SK-N-SH (cell line): Measurements from ENCODE around the gene EFCC1. TPM values are rescaled to one million over a fixed set of nuclear protein-coding genes. Genes with fewer than 3 reads are reported as not detected.

Experiments
- CTCF ChIA-PET: fragments of 300-600, 350-600 bp; formaldehyde crosslinking; extraction: SDS; loops from one replicate; lab custom pipeline; 2021; lab: Yijun Ruan, JAX
- POLR2A ChIA-PET: fragments of 350-600 bp; sonication (Branson Sonifier 250); formaldehyde crosslinking; extraction: SDS; loops from one replicate; lab custom pipeline; 2020; ENCODE audit warnings: antibody characterized with exemption, inconsistent platforms; lab: Yijun Ruan, JAX
- DNase-seq: peaks from one replicate; pipeline ENCODE4 v3.0.0; 2012
- H2AFZ ChIP-seq: fragments of 200-600 bp; sonication (generic); 2 replicates; pipeline ENCODE4 v1.8.1; 2016; ENCODE audit warnings: antibody characterized with exemption, mild to moderate bottlenecking, low read depth
- H3F3A ChIP-seq: fragments of 200-600 bp; sonication (generic); replicated peaks from 2 replicates; pipeline ENCODE3; 2016; ENCODE audit warnings: antibody characterized with exemption, mild to moderate bottlenecking; ENCODE audit not compliant: insufficient read depth
- H3K27ac ChIP-seq, 2 experiments: fragments of 200-500 bp in 1 of 2; fragments of 200-600 bp in 1 of 2; sonication (Bioruptor generic) in 1 of 2; sonication (generic), shearing (Covaris generic) in 1 of 2; 2 replicates each; pipeline versions ENCODE4 v1.5.1 to v1.6.1; 2014 to 2016; ENCODE audit warnings: low read depth in 2 of 2, inconsistent platforms in 1 of 2, low read length in 1 of 2, mild to moderate bottlenecking in 1 of 2, mixed read lengths in 1 of 2
- H3K27me3 ChIP-seq: fragments of 200-600 bp; sonication (generic), shearing (Covaris generic); 2 replicates; pipeline ENCODE4 v1.6.1; 2016; ENCODE audit warnings: mixed run types; ENCODE audit not compliant: insufficient read depth
- H3K36me3 ChIP-seq, 2 experiments: fragments of 200-500 bp in 1 of 2; fragments of 200-600 bp in 1 of 2; sonication (Bioruptor generic) in 1 of 2; sonication (generic) in 1 of 2; replicated peaks in 1 of 2; 2 replicates each; pipeline versions ENCODE3 to v1.5.1; 2014 to 2016; ENCODE audit warnings: low read length in 1 of 2, mild to moderate bottlenecking in 1 of 2; ENCODE audit not compliant: insufficient read depth in 2 of 2, control insufficient read depth in 1 of 2
- H3K4me1 ChIP-seq, 2 experiments: fragments of 200-500 bp in 1 of 2; fragments of 200-600 bp in 1 of 2; sonication (Bioruptor generic) in 1 of 2; sonication (generic), shearing (Covaris generic) in 1 of 2; 2 replicates each; pipeline versions ENCODE4 v1.5.1 to v1.6.1; 2014 to 2016; ENCODE audit warnings: low read depth in 1 of 2, low read length in 1 of 2, mixed run types in 1 of 2; ENCODE audit not compliant: insufficient read depth in 2 of 2, control insufficient read depth in 1 of 2
- H3K4me2 ChIP-seq: fragments of 200-600 bp; sonication (generic), shearing (Covaris generic); 2 replicates; pipeline ENCODE4 v1.6.1; 2017; ENCODE audit warnings: mixed run types
- H3K4me3 ChIP-seq, 2 experiments: fragments of 200-500 bp in 1 of 2; fragments of 200-600 bp in 1 of 2; sonication (Bioruptor generic) in 1 of 2; sonication (generic), shearing (Covaris generic) in 1 of 2; 2 replicates each; pipeline versions ENCODE4 v1.5.1 to v1.8.1; 2014 to 2016; ENCODE audit warnings: low read depth in 2 of 2, inconsistent platforms in 1 of 2, low read length in 1 of 2, mild to moderate bottlenecking in 1 of 2, mixed read lengths in 1 of 2, moderate library complexity in 1 of 2
- H3K79me2 ChIP-seq: fragments of 200-600 bp; sonication (generic); 2 replicates; pipeline ENCODE4 v1.8.1; 2017; ENCODE audit warnings: mild to moderate bottlenecking; ENCODE audit not compliant: insufficient read depth
- H3K9ac ChIP-seq: fragments of 200-600 bp; sonication (generic); 2 replicates; pipeline ENCODE4 v1.6.1; 2017; ENCODE audit warnings: mixed run types
- H3K9me2 ChIP-seq: fragments of 200-600 bp; sonication (generic); 2 replicates; pipeline ENCODE4 v1.6.1; 2017; ENCODE audit warnings: mixed run types
- H3K9me3 ChIP-seq: fragments of 200-600 bp; sonication (generic); 2 replicates; pipeline ENCODE4 v1.6.1; 2017; ENCODE audit warnings: mixed run types, mild to moderate bottlenecking, moderate library complexity
- H4K20me1 ChIP-seq: fragments of 200-600 bp; sonication (generic); 2 replicates; pipeline ENCODE4 v1.6.1; 2017; ENCODE audit warnings: mild to moderate bottlenecking, mixed run types; ENCODE audit not compliant: insufficient read depth
- CHD2 ChIP-seq: fragments of 150-350 bp; IDR thresholded peaks from 2 replicates; pipeline ENCODE4 v1.6.1; 2018; ENCODE audit warnings: low read length; ENCODE audit not compliant: partially characterized antibody
- CTCF ChIP-seq: fragments of 200-600 bp; sonication (generic); IDR thresholded peaks from 2 replicates; pipeline ENCODE4 v1.6.1; 2017; ENCODE audit warnings: antibody characterized with exemption, mild to moderate bottlenecking, moderate library complexity
- ELF1 ChIP-seq: IDR thresholded peaks from 2 replicates; pipeline ENCODE4 v1.4.0; 2012
- EP300 ChIP-seq, 2 experiments: IDR thresholded peaks; 2 replicates each; pipeline versions ENCODE4 v1.4.0 to v1.6.1; 2012; ENCODE audit warnings: borderline replicate concordance in 1 of 2, low read depth in 1 of 2, low read length in 1 of 2
- FOXJ3 ChIP-seq: sonication (generic); formaldehyde crosslinking; IDR thresholded peaks from 2 replicates; pipeline ENCODE4 v1.5.1; 2020; ENCODE audit warnings: mild to moderate bottlenecking, missing genetic modification reagents
- NFIC ChIP-seq: IDR thresholded peaks from 2 replicates; pipeline ENCODE4 v1.4.0; 2012; ENCODE audit warnings: borderline replicate concordance
- NRF1 ChIP-seq: IDR thresholded peaks from 2 replicates; pipeline ENCODE4 v1.6.1; 2012; ENCODE audit warnings: low read depth, mild to moderate bottlenecking, low read length
- PBX3 ChIP-seq: IDR thresholded peaks from 2 replicates; pipeline ENCODE4; 2012
- POLR2AphosphoS5 ChIP-seq: IDR thresholded peaks from 2 replicates; pipeline ENCODE4 v1.6.1; 2012; ENCODE audit warnings: low read depth, low read length
- RCOR1 ChIP-seq: fragments of 150-350 bp; IDR thresholded peaks from 2 replicates; pipeline ENCODE4 v1.6.1; 2017; ENCODE audit warnings: antibody characterized with exemption, low read length
- REST ChIP-seq: IDR thresholded peaks from 2 replicates; pipeline ENCODE4 v1.6.1; 2012; ENCODE audit warnings: mild to moderate bottlenecking, low read depth, low read length, moderate library complexity
- SIN3A ChIP-seq: IDR thresholded peaks from 2 replicates; pipeline ENCODE4 v1.6.1; 2012; ENCODE audit warnings: low read depth, mild to moderate bottlenecking, low read length, moderate library complexity, borderline replicate concordance
- YY1 ChIP-seq: IDR thresholded peaks from 2 replicates; pipeline ENCODE4 v1.4.0; 2012; ENCODE audit warnings: low read depth, mild to moderate bottlenecking
- WGBS: methylation state at CpG from one replicate; pipeline ENCODE4 v1.1.6; 2017; ENCODE audit warnings: low lambda C conversion rate; 5-methylcytosine and 5-hydroxymethylcytosine counted together
- polyA plus RNA-seq, 3 experiments: library from polyadenylated mRNA; depleted of rRNA; stranded (reverse); fragments of >200 nt; gene quantifications; 2 replicates each; pipeline ENCODE4 v1.2.3, GENCODE V29; 2012

The EFCC1 gene
- polyA plus RNA-seq, 1 of the 3 experiments (the other 2 are of a cell fraction) = not detected

GRCh38 chr3:129077222-129077621 lies 76.1 kb downstream of the EFCC1 start:
- DNase-seq = no peak
- CTCF ChIA-PET = no interaction called here
- TF ChIP-seq NFIC = no peak
- TF ChIP-seq PBX3 = no peak
- no peak for TF ChIP-seq POLR2AphosphoS5
- no peak for TF ChIP-seq SIN3A
- no peak for TF ChIP-seq ELF1
- TF ChIP-seq NRF1 = no peak
- no peak for TF ChIP-seq EP300 (IDR thresholded peaks at IDR 0.05; ENCODE audit: borderline replicate concordance in 1 of 2, low read depth in 1 of 2, low read length in 1 of 2)
- no peak for TF ChIP-seq FOXJ3 (CRISPR knock-in tag)
- no peak for TF ChIP-seq CHD2
- no peak for TF ChIP-seq YY1
- TF ChIP-seq RCOR1 = no peak

GRCh38 chr3:129078510-129078909 lies 77.4 kb downstream of the EFCC1 start:
- Histone ChIP-seq H3K79me2 (no peaks in the 10 kb centered on the region), H4K20me1 (no peaks in the 10 kb centered on the region), H3K4me2 (no peak overlapping the region), H3K4me3 (no peak overlapping the region), H3K9ac (no peak overlapping the region), H3K4me1 (no peaks in the 10 kb centered on the region; a peak in 1 of 4 replicates), H2AFZ (no peak overlapping the region), H3K36me3 (no peaks in the 10 kb centered on the region), H3K9me2 (no peaks in the 10 kb centered on the region), H3K27me3 (no peaks in the 10 kb centered on the region), H3F3A (no peaks in the 10 kb centered on the region), H3K27ac (no peak overlapping the region), H3K9me3 (no peaks in the 10 kb centered on the region)
- no peak for DNase-seq
- ChIA-PET POLR2A (no interaction called here), CTCF (no interaction called here)
- TF ChIP-seq PBX3 = no peak
- TF ChIP-seq CTCF = no peak
- no peak for TF ChIP-seq REST
- no peak for TF ChIP-seq ELF1
- 75% methylated on average over 7 of the region's 8 CpGs for WGBS

More at GRCh38 chr3:129077222-129077621, 76.1 kb downstream of the EFCC1 start:
- H3K9me3 ChIP-seq = no peaks in the 10 kb centered on the region
- H3K36me3 ChIP-seq = no peaks in the 10 kb centered on the region
- no peak overlapping the region for H3K27ac ChIP-seq
- no peaks in the 10 kb centered on the region for H4K20me1 ChIP-seq
- no peaks in the 10 kb centered on the region for H3K9me2 ChIP-seq
- H3F3A ChIP-seq = no peaks in the 10 kb centered on the region
- H3K4me2 ChIP-seq = no peak overlapping the region
- no peak overlapping the region for H3K9ac ChIP-seq
- no peak overlapping the region for H2AFZ ChIP-seq
- POLR2A ChIA-PET = no interaction called here
- H3K4me3 ChIP-seq = no peak overlapping the region
- no peaks in the 10 kb centered on the region for H3K27me3 ChIP-seq
- 76% methylated on average over 7 of the region's 7 CpGs for WGBS
- H3K4me1 ChIP-seq = no peaks in the 10 kb centered on the region; a peak in 1 of 4 replicates
- H3K79me2 ChIP-seq = no peaks in the 10 kb centered on the region
